ENCODE measurements around the gene CHIC2.
"Not testable (repeated sequence)": the region's sequence is repeated elsewhere in the genome, so short reads cannot be mapped to it uniquely, and the experiment has no call there.

CHIC2 gene

GRCh38 chr4:54056360-54056759 lies 8.0 kb downstream of the CHIC2 start:
- no peak for DNase-seq

GRCh38 chr4:54055494-54055893 lies 8.9 kb downstream of the CHIC2 start:
- DNase-seq: no peak

DNA sequence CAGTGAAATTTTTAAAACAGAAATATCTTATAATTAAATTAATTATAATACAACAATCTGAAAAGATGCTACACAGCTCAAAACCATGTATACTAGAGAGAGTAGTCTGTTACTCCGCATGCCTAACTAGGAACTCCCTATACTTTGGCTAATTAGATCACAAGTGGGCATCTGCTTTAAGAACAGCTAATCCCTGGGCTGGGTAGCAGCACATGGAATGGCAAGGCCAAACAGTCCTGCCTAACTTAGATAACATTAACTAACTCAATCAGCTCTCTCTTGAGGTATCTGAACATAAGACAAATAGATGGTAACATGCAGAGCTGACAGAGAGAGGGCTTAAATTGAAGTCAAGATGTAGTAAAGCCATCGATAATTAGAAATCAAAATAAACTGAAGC lies 9.9 kb downstream of the CHIC2 start:
- DNase-seq: no peak

DNA sequence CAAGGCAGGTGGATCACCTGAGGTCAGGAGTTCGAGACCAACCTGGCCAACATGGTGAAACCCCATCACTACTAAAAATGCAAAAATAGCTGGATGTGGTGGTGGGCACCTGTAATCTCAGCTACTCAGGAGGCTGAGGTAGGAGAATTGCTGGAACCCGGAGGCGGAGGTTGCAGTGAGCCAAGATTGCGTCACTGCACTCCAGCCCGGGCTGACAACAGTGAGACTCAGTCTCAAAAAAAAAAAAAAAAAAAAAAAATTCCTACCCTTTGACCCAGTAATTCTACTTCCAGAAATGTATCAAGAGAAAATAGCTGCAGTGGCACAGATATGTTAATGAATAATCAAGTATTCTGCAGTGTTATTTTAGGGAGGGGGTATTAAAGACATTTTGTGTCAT lies 11.1 kb downstream of the CHIC2 start:
- not testable (repeated sequence) for DNase-seq

GRCh38 chr4:54050214-54050904 lies 14.0 kb downstream of the CHIC2 start:
- DNase-seq: no peak

DNA sequence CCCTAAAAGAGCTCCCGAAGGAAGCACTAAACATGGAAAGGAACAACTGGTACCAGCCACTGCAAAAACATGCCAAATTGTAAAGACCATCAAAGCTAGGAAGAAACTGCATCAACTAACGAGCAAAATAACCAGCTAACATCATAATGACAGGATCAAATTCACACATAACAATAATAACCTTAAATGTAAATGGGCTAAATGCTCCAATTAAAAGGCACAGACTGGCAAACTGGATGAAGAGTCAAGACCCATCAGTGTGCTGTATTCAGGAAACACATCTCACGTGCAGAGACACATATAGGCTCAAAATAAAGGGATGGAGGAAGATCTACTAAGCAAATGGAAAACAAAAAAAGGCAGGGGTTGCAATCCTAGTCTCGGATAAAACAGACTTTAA lies 20.8 kb downstream of the CHIC2 start:
- not testable (repeated sequence) for DNase-seq

GRCh38 chr4:54041933-54042332 lies 22.5 kb downstream of the CHIC2 start:
- no peak for DNase-seq

GRCh38 chr4:54041100-54041499 lies 23.3 kb downstream of the CHIC2 start:
- DNase-seq: no peak

- no peak for DNase-seq
Measured at GRCh38 chr4:54038056-54038455, 26.3 kb downstream of the CHIC2 start.

GRCh38 chr4:54036184-54036583 lies 28.2 kb downstream of the CHIC2 start:
- DNase-seq: no peak

DNA sequence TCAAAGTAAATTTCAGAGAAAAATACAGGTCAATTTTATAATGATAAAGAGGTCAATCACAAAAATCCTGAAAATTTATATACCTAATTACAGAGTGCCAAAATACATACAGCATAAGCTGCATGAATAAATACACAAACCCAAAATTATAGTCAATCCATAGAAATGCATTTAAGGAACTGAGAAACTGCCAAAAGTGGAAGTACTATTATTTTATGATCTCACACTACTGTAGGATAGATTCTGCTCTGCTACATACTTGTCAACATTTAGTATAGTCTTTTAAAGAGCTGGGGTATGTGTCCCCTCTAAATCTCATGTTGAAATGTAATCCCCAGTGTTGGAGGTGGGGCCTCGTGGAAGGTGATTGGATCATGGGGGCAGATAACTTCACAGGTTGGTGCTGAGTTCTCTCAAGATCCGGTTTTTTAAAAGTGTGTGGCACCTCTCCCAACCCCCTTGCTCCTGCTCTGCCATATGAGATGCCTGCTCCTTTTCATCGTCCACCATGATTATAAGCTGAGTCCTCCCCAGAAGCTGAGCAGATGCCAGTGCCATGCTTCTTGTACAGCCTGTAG lies 31.8 kb downstream of the CHIC2 start:
- DNase-seq: no peak

GRCh38 chr4:54027311-54027710 lies 37.1 kb downstream of the CHIC2 start:
- no peak for DNase-seq

GRCh38 chr4:54025582-54025981 lies 38.8 kb downstream of the CHIC2 start:
- no peak for DNase-seq

- DNase-seq: not testable (repeated sequence)
Measured at GRCh38 chr4:54023019-54023418, 41.4 kb downstream of the CHIC2 start.

- DNase-seq: no peak
Measured at GRCh38 chr4:54017974-54018373, 46.4 kb downstream of the CHIC2 start.

- no peak for DNase-seq
Measured at GRCh38 chr4:54017308-54017707, 47.1 kb downstream of the CHIC2 start.

DNA sequence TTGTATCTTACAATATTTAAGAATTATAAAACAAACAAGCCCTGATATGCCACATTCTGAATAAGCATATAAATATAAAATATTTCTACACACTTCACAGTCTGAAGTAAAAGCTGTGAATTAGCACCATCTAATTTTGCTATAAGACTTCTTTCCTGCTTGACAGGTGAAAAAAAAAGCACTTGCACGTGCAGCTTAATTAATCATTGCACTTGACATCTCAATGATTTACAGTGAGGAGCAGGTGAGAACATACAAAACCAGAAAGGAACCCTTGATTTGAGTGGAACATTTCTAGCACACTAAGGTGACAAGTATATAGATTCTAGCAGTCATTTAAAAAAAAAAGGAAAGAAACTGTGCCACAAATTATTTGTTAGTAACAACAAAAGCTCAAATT lies 47.9 kb downstream of the CHIC2 start:
- DNase-seq: no peak

DNA sequence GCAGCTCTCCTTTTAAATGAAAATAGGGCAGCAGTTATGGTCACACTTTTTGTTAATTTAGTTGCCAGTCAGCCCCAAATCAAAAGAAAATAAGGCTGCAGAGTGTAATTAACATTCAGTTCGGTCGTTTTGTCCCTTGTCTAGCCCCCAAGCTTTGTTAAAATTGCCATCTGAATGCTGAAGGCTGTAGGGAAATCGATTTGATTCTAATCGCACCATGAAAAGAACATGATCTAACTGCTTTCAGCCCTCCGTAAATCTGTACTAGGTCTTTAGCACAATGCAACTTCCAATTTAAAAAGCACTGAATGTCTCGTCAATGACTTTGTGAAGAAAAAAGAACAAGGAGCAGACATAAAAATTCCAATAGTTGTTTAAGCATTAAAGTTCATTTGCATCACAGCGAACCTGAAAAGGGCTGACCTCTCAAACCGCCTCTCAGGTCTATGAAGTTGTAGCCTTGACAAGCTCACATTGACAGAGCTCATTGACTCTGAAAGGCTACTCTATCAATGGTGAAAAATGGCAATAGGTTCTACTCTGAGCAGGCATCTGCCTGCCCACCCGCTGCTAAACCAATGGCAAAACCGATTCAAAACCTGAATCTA lies 48.9 kb downstream of the CHIC2 start:
- DNase-seq: no peak

DNA sequence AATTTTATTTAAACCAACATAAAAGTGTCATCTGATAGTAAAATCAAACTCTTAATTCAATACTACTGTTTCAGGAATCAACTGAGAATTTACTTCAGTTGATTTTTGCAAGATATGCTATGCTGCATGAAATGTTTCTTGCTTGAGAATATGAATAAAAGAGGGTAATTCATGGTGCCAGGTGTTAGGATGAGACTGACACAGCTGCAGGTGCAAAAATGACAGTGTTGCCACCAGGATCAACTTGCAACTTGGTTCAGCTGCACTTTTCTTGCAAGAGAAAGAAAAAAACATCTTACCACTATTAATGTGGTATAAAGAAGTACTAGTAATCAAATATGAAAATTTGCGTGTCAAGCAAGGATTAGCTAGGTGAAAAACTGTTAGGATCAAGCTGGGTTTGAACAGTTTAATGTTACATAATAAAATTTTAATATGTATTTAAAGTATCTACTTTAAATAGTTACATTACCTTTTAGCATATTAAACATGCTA lies 49.7 kb downstream of the CHIC2 start:
- no peak for DNase-seq

- DNase-seq: no peak
Measured at GRCh38 chr4:54011201-54011600, 53.2 kb downstream of the CHIC2 start.

DNA sequence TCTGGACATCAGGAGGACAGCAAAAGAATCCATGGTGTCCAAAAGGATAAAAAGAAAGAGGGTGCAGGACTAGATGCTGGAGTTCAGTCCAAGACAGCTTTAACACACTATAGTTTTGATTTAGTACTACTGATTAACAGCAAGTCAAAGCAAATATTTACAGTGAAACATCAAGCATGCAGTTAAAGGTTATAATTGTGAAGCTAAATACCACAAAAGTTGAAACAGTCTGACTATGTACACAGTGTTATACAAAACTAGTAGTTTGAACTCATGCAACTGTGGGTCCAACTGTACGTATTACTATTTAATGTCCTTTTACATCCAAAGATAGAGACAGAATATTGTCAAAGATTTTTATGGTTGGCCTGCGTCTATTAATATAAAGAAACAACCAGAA lies 57.6 kb downstream of the CHIC2 start:
- DNase-seq: no peak

DNA sequence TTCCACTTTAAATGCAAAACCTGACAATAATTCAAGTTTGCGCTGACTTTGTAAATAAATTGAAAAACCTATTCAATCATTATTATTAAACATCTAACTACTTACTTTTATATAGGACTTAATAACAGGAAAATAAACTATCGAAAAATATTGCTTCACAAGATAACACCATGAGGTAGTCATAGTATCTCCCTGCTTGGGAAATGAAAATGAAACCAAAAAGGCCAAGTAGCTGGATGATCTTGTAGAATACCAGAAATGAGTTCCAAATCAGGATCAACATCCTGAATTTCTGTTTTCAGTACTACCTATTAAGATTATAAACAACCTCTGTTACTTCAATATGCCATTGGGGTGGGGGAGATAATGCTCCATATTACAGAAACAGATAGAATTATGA lies 58.9 kb downstream of the CHIC2 start:
- no peak for DNase-seq

DNA sequence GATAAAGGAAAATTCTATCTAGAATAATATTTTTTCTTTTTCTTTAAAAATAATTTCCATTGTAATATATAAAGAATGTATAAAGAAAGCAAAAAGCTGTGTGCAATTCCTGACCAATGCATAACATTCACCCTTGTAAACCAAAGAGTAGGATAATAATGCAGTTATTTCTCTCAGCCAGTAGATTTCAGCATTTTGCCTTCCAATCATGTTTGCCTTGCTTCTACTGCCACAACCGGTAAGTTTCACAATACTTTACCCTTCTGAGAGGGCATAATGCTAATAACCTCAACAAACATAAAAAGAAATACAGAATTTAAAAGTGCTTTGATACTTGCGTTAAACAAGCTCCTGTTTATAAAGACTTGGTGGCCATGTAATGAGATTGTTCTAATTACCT lies 59.9 kb downstream of the CHIC2 start:
- no peak for DNase-seq

- DNase-seq: no peak
Measured at GRCh38 chr4:54001668-54002365, 62.6 kb downstream of the CHIC2 start.

Data from NK-92 treated with Interleukin-12 subunit alpha and Interleukin-12 subunit beta, amount 100 ng/mL, for 24 hours (cell line).